Spleen (tissue), 11 donors: ENCODE data around the gene HTRA2. TPM values are rescaled to one million over a fixed set of nuclear protein-coding genes. Genes with fewer than 3 reads are reported as not detected.

Experiments
- DNase-seq: peaks from one replicate; pipeline ENCODE4 v3.0.0-alpha.2; 2020
- H3K27ac ChIP-seq, 8 donors: fragments of 200-600 bp; sonication (generic) in 7 of 8; 1 replicate in 4 of 8; 2 replicates in 4 of 8; pipeline versions ENCODE4 v1.5.0 to v1.8.0; 2016 to 2021; ENCODE audit warnings: inconsistent platforms in 4 of 8, mild to moderate bottlenecking in 4 of 8, moderate library complexity in 1 of 8
- H3K27me3 ChIP-seq, 7 donors: fragments of 200-600 bp; sonication (generic) in 6 of 7; replicated peaks in 1 of 7; 1 replicate in 4 of 7; 2 replicates in 3 of 7; pipeline versions ENCODE4 v1.5.0 to v1.8.0; 2016 to 2021; ENCODE audit warnings: inconsistent platforms in 3 of 7, mild to moderate bottlenecking in 1 of 7
- H3K36me3 ChIP-seq, 6 donors: fragments of 200-600 bp; sonication (generic) in 5 of 6; 1 replicate in 4 of 6; 2 replicates in 2 of 6; pipeline versions ENCODE4 v1.5.0 to v1.8.0; 2016 to 2021; ENCODE audit warnings: inconsistent platforms in 2 of 6
- H3K4me1 ChIP-seq, 6 donors: fragments of 200-600 bp; sonication (generic) in 5 of 6; 1 replicate in 3 of 6; 2 replicates in 3 of 6; pipeline versions ENCODE4 v1.5.0 to v1.8.0; 2016 to 2021; ENCODE audit warnings: inconsistent platforms in 3 of 6
- H3K4me3 ChIP-seq, 8 donors: fragments of 200-600 bp; sonication (generic) in 7 of 8; 1 replicate in 4 of 8; 2 replicates in 4 of 8; pipeline versions ENCODE4 v1.5.0 to v1.8.0; 2016 to 2021; ENCODE audit warnings: inconsistent platforms in 4 of 8, mild to moderate bottlenecking in 4 of 8, moderate library complexity in 2 of 8
- H3K9me3 ChIP-seq, 8 donors: fragments of 200-600 bp; sonication (generic) in 7 of 8; 1 replicate in 4 of 8; 2 replicates in 4 of 8; pipeline versions ENCODE4 v1.5.0 to v1.8.0; 2016 to 2021; ENCODE audit warnings: inconsistent platforms in 4 of 8
- CTCF ChIP-seq, 11 experiments: fragments of 200-600 bp in 7 of 11; fragments of 450-650 bp in 4 of 11; sonication (generic) in 4 of 11; IDR thresholded peaks in 8 of 11; conservative IDR thresholded peaks in 3 of 11; 1 replicate in 7 of 11; 2 replicates in 4 of 11; pipeline versions ENCODE4 v1.4.0 to v1.8.0; 2016 to 2021; ENCODE audit warnings: antibody characterized with exemption in 11 of 11, inconsistent platforms in 4 of 11, mild to moderate bottlenecking in 1 of 11
- POLR2A ChIP-seq, 3 donors: fragments of 450-650 bp; IDR thresholded peaks; one replicate each; pipeline ENCODE4 v1.5.1; 2017; ENCODE audit warnings: antibody characterized with exemption in 3 of 3, mild to moderate bottlenecking in 1 of 3
- POLR2AphosphoS5 ChIP-seq, 3 donors: sonication (generic); formaldehyde crosslinking; IDR thresholded peaks; one replicate each; pipeline ENCODE4 v1.5.1; 2017; ENCODE audit warnings: antibody characterized with exemption in 3 of 3
- WGBS, 5 donors: extraction: QIAGEN DNeasy Blood & Tissue Kit in 3 of 5; methylation state at CpG; one replicate each; pipeline versions ENCODE4 v1.1.5 to v1.1.7; 2013 to 2018; 5-methylcytosine and 5-hydroxymethylcytosine counted together
- intact Hi-C: fragments of 100-400 bp; cut with DNase I; formaldehyde crosslinking; loops from one replicate; pipeline ENCODE4 v1.15.0; 2023; ENCODE audit warnings: low total_unique reads
- polyA plus RNA-seq, 3 donors: library from polyadenylated mRNA; stranded (reverse); fragments of 200-250 nt; gene quantifications; one replicate each; pipeline ENCODE4 v1.2.1, GENCODE V29; 2013
- total RNA-seq, 7 donors: library from RNA; depleted of rRNA in 3 of 7; stranded (reverse); fragments of >200 nt in 3 of 7; fragmentation: NEBNext Ultra II Directional in 4 of 7; extraction: Animal tissue kit (Norgen Biotek cat#: 25700) in 4 of 7; gene quantifications; one replicate each; pipeline versions ENCODE4 v1.1.0 to v1.2.1, GENCODE V29; 2016 to 2021
- donor health status: healthy with polysubstance abuse.
- donor health status: DM: no; HTN: no; CAD: no; lungs with moderate emphysema.
- donor health status: DM: no; HTN: no; CAD: no.
- donor health status: Bipolar disorder and iron deficiency.
- donor health status: healthy.
- donor health status: DM: no; HTN: no; CAD: no.
- donor health status: DM: yes; HTN: yes; CAD: no.

Gene HTRA2
- total and polyA plus RNA-seq, 10 donors, result 34.2 to 58.7 (median 42.9) TPM

- TF ChIP-seq POLR2A (IDR thresholded peaks at IDR 0.05) (no peak), CTCF (IDR thresholded peaks at IDR 0.05 in 8 of 11, conservative IDR thresholded peaks at IDR 0.05 in 3 of 11) (no peak), POLR2AphosphoS5 (IDR thresholded peaks at IDR 0.05) (peak in 2 of 3 donors; percentile 7 to 49)
- Histone ChIP-seq H3K4me3 (no peak overlapping the region), H3K27ac (no peak overlapping the region), H3K36me3 (peaks cover 0 to 32% (median 12%) of the 10 kb centered on the region in 6 donors), H3K4me1 (peaks cover 4 to 41% (median 12%) of the 10 kb centered on the region in 6 donors), H3K9me3 (no peaks in the 10 kb centered on the region), H3K27me3 (no peaks in the 10 kb centered on the region)
- WGBS, 5 donors, result 87 to 91% (median 90%) methylated on average over 21 to 23 of the region's 23 CpGs
- peak; percentile 71 for DNase-seq
- intact Hi-C loops, result no loop called here
These were observed 6.6 kb downstream of the HTRA2 start for GRCh38 chr2:74536166-74536950.

- intact Hi-C loops, result no loop called here
- WGBS, 5 donors, result 74 to 82% (median 79%) methylated on average over 4 of the region's 4 CpGs
- no peak for DNase-seq
- Histone ChIP-seq H3K4me3 (no peak overlapping the region), H3K27me3 (no peaks in the 10 kb centered on the region), H3K36me3 (peaks cover 0 to 25% (median 12%) of the 10 kb centered on the region in 6 donors), H3K4me1 (peaks cover 0 to 33% (median 4%) of the 10 kb centered on the region in 6 donors), H3K9me3 (no peaks in the 10 kb centered on the region), H3K27ac (no peak overlapping the region)
- TF ChIP-seq POLR2AphosphoS5 (IDR thresholded peaks at IDR 0.05) (no peak), CTCF (IDR thresholded peaks at IDR 0.05 in 8 of 11, conservative IDR thresholded peaks at IDR 0.05 in 3 of 11) (no peak), POLR2A (IDR thresholded peaks at IDR 0.05) (no peak)
These were observed 7.4 kb downstream of the HTRA2 start for GRCh38 chr2:74537140-74537539.

- Histone ChIP-seq H3K27ac (peak overlapping the region in 6 of 8 donors; percentile 6 to 66 (median 56)), H3K4me3 (peak overlapping the region in 2 of 8 donors; percentile 6 to 45), H3K4me1 (peaks cover 0 to 26% (median 2%) of the 10 kb centered on the region in 6 donors), H3K36me3 (peaks cover 0 to 7% (median 0%) of the 10 kb centered on the region in 6 donors), H3K9me3 (no peaks in the 10 kb centered on the region), H3K27me3 (no peaks in the 10 kb centered on the region)
- 29 to 52% (median 33%) methylated on average over 7 of the region's 7 CpGs for WGBS, 5 donors
- TF ChIP-seq POLR2AphosphoS5 (IDR thresholded peaks at IDR 0.05) (no peak), POLR2A (IDR thresholded peaks at IDR 0.05) (no peak), CTCF (IDR thresholded peaks at IDR 0.05 in 8 of 11, conservative IDR thresholded peaks at IDR 0.05 in 3 of 11) (no peak)
- DNase-seq, result no peak
- intact Hi-C loops, result no loop called here
These were observed 9.2 kb downstream of the HTRA2 start for GRCh38 chr2:74538881-74539339.

- Histone ChIP-seq H3K9me3 (no peaks in the 10 kb centered on the region), H3K4me3 (no peak overlapping the region), H3K36me3 (no peaks in the 10 kb centered on the region), H3K27me3 (no peaks in the 10 kb centered on the region), H3K4me1 (peaks cover 0 to 26% (median 2%) of the 10 kb centered on the region in 6 donors), H3K27ac (peak overlapping the region in 2 of 8 donors; percentile 50 to 66)
- WGBS, 5 donors, result 66 to 87% (median 79%) methylated on average over 5 of the region's 5 CpGs
- intact Hi-C loops, result no loop called here
- no peak for TF ChIP-seq CTCF (IDR thresholded peaks at IDR 0.05 in 8 of 11, conservative IDR thresholded peaks at IDR 0.05 in 3 of 11)
- peak in 1 of 3 donors; percentile 16 for TF ChIP-seq POLR2AphosphoS5 (IDR thresholded peaks at IDR 0.05)
- no peak for DNase-seq
These were observed 10.6 kb downstream of the HTRA2 start for GRCh38 chr2:74540291-74540690.
